NCI-H748 (cell line): Measurements from ENCODE around the gene TARBP2.

Experiments used
- DNase-seq: peaks from one replicate; lab custom pipeline; 2025; ENCODE audit not compliant: unreplicated experiment; lab: John Stamatoyannopoulos, UW

Gene TARBP2

GRCh38 chr12:53493610-53494391 lies 7.3 kb upstream of the TARBP2 start:
- peak; percentile 45 for DNase-seq

GRCh38 chr12:53495903-53496751 lies 5.0 kb upstream of the TARBP2 start:
- DNase-seq, result no peak

DNA sequence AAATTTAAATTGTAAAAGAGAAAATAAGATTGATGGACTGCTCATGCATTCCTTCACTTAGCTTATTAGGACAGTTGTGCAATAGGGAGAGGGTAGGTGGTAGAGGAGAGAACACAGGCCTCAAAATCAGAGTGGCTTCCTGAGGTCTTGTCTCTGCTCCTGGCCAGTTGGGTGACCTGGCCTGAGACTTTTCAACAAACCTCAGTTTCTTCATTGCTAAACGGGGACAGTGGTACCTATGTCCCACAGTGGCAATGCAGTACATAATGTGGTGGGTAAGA lies 4.4 kb upstream of the TARBP2 start:
- DNase-seq, result no peak

- no peak for DNase-seq
Observed at GRCh38 chr12:53497461-53497860, 3.6 kb upstream of the TARBP2 start.

DNA sequence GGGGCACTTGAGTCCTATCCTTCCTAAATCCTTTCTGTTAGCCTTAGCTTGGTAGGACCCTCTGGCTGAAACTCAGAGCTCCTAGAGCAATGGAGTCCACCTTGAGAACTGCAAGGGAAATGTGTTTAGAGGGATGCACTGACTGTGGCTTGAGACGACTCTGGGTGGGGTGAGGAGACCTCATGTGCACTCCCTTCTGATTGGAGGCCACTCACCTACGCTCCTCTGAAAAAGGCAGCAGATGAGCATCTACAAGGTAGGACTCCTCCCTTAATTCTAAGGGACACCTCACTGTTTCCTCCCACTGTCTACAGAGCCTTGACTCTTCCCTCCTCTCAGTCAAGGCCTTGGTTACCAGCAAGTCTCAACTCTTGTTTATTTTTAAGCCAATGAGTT lies 2.9 kb upstream of the TARBP2 start:
- no peak for DNase-seq

- DNase-seq, result peak; percentile 83
Observed at GRCh38 chr12:53499266-53500141, 1.6 kb upstream of the TARBP2 start, which contains the start of gene MAP3K12. MAP3K12 (minus strand) TSS chr12:53499458; CDS start chr12:53487391, 12,067 bp downstream.

GRCh38 chr12:53500142-53500775 lies 824 bp upstream of the TARBP2 start:
- DNase-seq, result peak; percentile 56

GRCh38 chr12:53501615-53502181 lies 615 bp downstream of the TARBP2 start:
- no peak for DNase-seq

DNA sequence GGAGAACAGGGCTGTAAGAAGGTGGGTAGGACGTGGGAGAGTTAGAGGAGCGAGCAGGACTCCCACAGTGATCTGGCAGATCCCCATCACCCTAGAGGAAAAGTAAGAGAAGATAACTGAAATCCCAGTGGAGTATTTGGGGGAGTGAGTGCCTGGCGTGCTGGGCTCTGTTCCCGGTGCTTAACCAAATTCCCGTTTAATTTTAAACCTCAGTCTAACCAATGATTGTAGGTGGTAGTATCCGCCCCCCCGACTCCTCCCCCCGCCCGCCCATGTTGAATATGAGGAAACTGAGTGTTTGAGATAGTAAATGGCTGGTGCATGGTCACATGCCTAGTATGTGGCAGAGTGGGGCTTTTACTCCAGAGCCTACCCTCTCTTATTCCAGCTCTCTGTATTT lies 1.2 kb downstream of the TARBP2 start:
- no peak for DNase-seq

- no peak for DNase-seq
Observed at GRCh38 chr12:53502983-53503728, 2.1 kb downstream of the TARBP2 start.

DNA sequence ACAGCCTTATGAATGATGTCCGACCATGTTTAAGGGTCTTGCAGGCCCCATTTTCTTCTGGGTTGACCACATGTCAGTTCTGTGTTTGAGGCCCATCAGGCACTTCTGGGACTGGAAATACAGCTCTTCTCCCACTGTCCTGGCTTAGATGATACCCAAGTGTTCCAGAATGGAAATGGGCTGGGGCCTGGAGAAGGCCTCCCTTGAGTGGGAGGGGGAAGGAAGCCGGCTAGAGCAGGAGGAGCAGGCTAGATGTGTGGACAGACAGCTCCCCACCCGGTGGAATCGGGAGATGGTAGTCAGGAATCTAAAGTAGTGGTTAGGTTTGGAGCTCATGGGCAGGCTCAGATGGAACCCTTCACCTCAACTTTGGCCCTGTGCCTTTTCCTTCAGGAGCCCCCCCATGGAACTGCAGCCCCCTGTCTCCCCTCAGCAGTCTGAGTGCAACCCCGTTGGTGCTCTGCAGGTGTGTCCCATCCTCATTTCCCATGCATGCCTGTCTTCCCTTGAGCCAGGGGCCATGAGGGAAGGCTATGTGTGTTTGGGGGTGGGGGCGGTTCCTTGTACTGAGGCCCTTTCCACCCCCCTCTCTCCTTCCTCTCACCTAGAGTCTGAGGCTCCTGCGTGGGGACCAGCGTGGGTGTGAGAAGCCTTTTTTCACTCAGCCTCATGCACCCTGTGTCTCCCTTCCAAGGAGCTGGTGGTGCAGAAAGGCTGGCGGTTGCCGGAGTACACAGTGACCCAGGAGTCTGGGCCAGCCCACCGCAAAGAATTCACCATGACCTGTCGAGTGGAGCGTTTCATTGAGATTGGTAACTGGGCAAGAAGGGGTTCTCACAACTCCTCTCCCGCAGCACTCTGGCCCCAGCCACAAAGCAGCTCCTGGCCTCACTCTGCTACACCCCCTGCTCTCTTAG lies 3.2 kb downstream of the TARBP2 start:
- DNase-seq, result no peak

- DNase-seq, result no peak
Observed at GRCh38 chr12:53505086-53505485, 4.0 kb downstream of the TARBP2 start.

DNA sequence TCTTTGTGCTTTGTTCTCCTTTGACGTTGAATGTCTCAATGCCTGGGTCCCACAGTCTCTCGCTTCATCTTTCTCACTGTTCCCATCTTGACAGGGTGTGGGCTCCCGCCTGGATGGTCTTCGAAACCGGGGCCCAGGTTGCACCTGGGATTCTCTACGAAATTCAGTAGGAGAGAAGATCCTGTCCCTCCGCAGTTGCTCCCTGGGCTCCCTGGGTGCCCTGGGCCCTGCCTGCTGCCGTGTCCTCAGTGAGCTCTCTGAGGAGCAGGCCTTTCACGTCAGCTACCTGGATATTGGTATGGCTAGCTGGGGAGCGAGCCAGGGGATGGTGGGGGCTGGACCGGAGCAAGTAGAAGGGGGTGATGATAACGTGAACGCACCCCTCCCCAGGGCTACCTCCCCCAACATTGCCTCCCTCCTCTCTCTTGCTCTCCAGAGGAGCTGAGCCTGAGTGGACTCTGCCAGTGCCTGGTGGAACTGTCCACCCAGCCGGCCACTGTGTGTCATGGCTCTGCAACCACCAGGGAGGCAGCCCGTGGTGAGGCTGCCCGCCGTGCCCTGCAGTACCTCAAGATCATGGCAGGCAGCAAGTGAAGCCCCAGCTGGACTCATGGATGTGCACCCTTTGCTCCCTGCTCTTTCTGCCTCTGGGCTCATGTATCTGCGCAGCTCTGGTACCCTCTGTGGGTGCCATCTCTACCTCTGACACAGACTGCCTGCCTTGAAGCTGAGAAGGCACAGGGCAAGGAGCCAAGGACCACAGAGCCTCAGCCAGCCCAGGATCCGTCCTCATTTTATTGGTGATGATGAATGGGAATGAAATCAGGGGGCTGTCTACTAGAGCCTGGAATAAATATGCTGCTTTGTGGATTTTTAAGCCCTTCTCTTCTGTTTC lies 4.7 kb downstream of the TARBP2 start:
- no peak for DNase-seq

GRCh38 chr12:53506450-53506785 lies 5.3 kb downstream of the TARBP2 start:
- DNase-seq, result no peak

DNA sequence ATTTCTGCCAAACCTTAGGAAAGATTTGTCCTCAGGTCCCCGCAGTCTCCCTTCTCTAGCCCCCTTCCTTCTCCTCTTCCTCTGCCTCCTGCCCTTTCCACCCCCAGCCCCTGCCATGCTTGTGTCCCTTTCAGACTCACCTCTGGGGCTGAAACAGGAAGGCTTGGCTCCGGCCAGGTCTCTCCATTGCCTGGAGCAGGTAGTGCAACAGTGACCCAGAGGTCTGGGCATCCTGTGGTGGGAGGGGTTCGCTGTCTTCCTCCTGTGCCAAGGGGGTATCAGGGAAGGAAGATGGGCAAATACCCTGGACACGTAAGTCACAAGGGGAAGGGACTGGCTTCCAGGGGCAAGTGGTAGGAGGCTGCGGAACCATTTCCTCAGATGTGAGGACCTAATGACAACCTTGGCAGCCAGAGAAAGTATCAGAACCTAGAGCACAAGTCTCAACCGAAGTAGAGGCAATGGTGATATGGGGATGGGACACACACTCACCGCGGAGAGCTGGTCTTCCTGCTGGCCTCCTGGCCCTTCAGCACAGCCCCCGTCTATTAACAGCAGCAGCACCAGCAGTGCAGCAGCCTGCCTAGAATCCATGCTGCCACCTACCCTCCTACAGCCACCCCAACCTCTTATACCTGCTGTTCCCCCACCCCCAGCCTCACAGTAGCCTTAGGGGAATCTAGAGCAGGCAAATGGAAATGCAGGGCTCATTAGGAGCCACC lies 6.0 kb downstream of the TARBP2 start, which contains the start of gene NPFF:
Gene NPFF (minus strand): TSS at position 604 of the 722 bp plus-strand sequence. CDS start 10 bp downstream, at position 594.
- DNase-seq, result no peak

GRCh38 chr12:53507603-53507885 lies 6.5 kb downstream of the TARBP2 start:
- DNase-seq, result no peak

DNA sequence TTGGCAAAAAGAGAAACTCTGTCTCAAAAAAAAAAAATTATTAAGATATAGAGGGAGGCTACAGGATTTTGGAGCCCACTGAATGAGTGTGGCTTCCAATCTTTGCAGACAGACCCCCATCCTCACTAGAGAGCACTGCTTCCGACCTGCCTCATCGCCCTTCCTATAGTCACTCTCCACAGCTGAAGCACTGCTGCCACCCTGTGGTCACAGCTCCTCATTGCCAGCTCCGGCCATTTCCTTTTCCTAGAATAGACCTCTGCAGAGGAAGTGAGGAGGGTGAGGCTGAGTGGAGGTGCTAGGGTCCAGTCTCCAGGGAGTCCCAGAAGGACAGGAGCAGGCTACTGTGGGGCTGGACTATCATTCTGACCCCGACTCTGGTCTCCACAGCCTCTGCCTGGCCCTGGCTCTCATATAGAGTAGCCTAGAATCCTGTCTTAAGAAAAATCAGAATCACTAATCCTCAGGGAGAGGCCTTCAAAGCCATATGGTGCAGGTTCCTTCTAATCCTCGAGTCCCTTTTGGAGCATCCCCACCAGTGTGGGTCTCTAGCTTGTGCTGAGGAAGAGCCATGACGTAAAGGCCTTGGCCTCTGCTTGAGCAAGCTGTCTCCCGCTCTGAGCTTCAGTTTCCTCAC lies 7.6 kb downstream of the TARBP2 start:
- peak; percentile 73 for DNase-seq
